ENCODE data around the gene PRR22. TPM values are rescaled to one million over a fixed set of nuclear protein-coding genes. Genes with fewer than 3 reads are reported as not detected.
A peak's percentile ranks its signal among the peaks of the same experiment; 100 is the strongest.

Gene PRR22
- total RNA-seq, 2 donors from 2014 or later = 1.4 to 5.7 TPM

DNA sequence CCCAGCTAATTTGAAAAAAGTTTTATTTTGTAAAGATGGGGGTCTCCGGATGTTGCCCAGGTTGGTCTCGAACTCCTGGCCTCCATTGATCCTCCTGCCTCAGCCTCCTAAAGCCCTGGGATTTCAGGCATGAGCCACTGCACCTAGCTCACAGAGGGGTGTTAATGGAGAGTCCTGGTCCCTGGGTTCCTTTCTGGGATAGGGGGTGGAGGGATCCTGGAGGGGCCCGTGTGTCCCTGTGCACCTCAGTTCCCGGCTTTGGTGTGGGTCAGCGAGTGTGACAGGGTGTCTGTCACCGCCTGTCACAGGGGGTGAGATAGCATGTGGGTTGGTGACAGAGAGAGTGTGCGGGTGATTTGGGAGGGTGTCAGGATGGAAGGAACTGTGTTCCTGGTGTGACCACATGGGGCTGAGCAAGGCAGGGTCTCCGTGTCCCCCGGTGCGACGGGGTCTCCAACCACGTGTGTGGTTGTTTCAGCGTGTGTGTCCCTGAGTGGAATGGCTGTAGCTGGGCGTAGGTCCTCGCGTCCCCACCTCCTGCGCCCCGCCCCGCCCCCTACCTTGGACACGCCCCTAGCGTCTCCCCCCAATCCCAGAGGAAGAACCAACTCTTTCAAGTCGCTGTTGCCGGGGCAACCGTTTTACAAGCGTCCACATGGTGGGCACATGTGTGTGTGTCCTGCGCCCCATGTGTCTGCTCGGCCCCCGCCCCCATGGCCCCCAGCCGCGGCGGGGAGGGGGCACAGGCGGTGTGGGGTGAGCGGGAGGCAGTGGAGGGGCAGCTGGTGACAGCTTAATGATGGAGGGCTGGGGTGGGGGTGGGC is 17.5 kb upstream of the PRR22 start:
- Histone ChIP-seq H3K36me3 (no peaks in the 10 kb centered on the region), H3K9ac (ENCODE audit: low read depth in 2 of 2, low read length in 2 of 2) (no peak overlapping the region), H3K4me1 (peaks cover 4% of the 10 kb centered on the region), H3K27ac (no peak overlapping the region), H3K27me3 (no peaks in the 10 kb centered on the region), H3K4me3 (no peak overlapping the region), H3K9me3 (no peaks in the 10 kb centered on the region)
- intact Hi-C loops (cut with DNase I) = loop anchor here (10.0 kb wide), 1 partner anchor 223 kb away; no protein-coding TSS in a partner anchor
- DNase-seq = no peak
- TF ChIP-seq, protein P1, sequence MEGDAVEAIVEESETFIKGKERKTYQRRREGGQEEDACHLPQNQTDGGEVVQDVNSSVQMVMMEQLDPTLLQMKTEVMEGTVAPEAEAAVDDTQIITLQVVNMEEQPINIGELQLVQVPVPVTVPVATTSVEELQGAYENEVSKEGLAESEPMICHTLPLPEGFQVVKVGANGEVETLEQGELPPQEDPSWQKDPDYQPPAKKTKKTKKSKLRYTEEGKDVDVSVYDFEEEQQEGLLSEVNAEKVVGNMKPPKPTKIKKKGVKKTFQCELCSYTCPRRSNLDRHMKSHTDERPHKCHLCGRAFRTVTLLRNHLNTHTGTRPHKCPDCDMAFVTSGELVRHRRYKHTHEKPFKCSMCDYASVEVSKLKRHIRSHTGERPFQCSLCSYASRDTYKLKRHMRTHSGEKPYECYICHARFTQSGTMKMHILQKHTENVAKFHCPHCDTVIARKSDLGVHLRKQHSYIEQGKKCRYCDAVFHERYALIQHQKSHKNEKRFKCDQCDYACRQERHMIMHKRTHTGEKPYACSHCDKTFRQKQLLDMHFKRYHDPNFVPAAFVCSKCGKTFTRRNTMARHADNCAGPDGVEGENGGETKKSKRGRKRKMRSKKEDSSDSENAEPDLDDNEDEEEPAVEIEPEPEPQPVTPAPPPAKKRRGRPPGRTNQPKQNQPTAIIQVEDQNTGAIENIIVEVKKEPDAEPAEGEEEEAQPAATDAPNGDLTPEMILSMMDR (IDR thresholded peaks at IDR 0.05) = no peak

DNA sequence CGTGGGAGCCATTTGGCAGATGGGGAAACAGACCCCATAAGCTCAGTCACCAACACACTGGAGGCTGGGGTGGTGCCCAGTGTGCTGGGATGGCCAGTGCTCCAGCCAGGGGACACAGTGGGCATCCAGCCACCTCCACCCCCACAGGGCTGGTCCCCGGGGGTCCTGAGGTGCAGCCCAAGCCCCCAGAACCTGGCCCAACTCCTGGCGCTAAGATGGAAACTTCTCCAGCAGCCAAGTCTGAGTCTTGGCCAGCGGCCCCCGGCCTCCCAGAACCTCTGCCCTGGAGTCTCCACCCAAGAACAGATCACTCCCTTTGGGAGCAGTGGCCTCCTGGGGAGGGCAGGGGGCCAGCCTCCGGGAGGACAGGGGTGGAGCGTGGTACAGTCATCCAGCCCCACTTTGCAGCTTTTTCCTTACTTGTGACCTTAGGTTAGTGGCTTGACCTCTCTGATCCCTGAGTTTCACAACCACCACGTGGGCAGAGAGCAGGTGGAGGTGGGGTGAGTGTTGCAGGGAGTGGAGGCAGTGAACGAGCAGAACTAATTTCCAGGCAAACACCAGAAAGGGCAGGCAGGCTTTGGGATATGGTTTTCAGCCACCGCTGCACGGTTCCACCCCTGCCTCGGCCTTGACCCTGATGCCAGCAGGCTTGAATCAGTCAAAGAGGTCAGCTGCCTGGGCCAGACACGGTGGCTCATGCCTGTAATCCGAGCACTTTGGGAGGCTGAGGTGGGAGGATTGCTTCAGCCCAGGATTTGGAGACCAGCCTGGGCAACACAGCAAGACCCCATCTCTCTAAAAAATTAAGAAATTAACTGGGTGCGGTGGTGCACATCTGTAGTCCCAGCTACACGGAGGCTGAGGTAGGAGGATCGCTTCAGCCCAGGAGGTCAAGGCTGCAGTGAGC is 16.1 kb upstream of the PRR22 start:
- no peak for DNase-seq
- H3K9ac ChIP-seq (ENCODE audit: low read depth in 2 of 2, low read length in 2 of 2) = no peak overlapping the region
- intact Hi-C loops (cut with DNase I) = loop anchor here (10.0 kb wide), 1 partner anchor 224 kb away; no protein-coding TSS in a partner anchor

DNA sequence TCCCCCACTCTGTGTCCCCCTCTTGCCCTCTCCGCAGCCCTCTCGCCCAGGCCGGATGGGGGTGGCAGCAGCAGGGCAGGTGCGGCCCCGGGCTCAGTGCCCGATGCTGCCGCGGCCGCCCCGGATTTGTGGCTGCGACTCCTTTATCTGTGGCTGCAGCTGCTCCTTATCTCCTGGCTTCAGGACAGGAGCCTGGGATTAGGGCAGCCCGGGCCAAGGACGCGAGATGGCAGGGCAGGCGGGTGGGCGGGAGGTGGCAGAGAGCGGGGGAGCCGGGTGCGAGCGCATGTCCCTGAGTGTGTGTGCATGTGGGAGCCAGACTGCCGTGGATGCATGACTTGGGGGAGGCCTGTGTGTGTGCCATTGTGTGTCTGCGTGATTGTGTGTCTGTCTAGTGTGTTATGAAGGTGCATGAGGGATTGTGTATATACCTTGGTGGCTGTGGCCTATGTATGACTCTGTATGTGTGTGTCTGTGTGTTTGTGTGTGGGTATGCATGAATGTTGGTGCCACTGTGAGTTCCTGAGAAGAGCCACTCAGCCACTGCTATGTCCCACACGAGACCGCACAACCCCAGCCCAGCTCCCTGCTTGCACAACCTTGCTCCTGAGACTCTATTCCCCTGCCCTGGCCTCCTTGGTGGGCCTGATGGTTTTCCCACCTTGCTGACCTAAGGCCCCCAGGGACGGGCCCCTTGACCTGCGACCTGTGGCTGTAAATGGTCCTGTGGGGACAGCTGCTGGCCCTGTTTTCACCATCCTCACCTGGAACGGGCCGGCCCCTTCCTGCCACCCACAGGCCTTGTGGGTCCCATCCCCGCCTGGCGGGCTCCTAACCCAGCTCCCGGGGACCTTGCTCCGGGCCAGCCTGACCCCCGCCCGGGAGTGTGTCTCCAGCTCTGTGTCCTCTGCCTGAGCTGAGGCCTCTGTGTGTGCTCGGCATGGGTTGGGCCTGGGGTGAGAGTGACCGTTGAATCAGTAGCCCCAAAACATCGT is 15.0 kb upstream of the PRR22 start:
- Histone ChIP-seq H3K27ac (no peak overlapping the region), H3K4me1 (peaks cover 4% of the 10 kb centered on the region), H3K9ac (ENCODE audit: low read depth in 2 of 2, low read length in 2 of 2) (no peak overlapping the region), H3K36me3 (no peaks in the 10 kb centered on the region), H3K4me3 (no peak overlapping the region), H3K27me3 (no peaks in the 10 kb centered on the region), H3K9me3 (no peaks in the 10 kb centered on the region)
- TF ChIP-seq, protein P1 (IDR thresholded peaks at IDR 0.05) = no peak
- intact Hi-C loops (cut with DNase I) = loop anchor here (10.0 kb wide), 1 partner anchor 225 kb away; no protein-coding TSS in a partner anchor
- DNase-seq = peak; percentile 45

More for the DNA sequence above, 16.1 kb upstream of the PRR22 start:
- Histone ChIP-seq H3K4me3 (no peak overlapping the region), H3K4me1 (peaks cover 4% of the 10 kb centered on the region), H3K27ac (no peak overlapping the region), H3K27me3 (no peaks in the 10 kb centered on the region), H3K36me3 (no peaks in the 10 kb centered on the region), H3K9me3 (no peaks in the 10 kb centered on the region)
- TF ChIP-seq, protein P1 (IDR thresholded peaks at IDR 0.05) = no peak

DNA sequence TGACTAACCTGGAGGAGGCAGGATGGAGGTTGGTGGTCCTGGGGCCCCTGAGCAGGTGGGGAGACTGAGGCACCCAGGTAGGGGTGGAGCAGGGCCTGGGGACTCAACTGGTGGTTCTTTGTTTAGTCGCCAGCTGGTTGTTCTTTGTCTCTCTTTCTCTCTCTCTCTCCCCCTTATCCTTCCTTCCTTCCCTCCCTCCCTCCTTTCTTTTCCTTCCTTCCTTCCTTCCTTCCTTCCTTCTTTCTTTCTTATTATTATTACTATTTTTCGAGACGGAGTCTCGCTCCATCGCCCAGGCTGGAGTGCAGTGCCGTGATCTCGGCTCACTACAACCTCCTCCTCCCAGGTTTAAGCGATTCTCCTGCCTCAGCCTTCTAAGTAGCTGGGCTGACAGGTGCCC is 13.7 kb upstream of the PRR22 start:
- H3K4me1 ChIP-seq = no peaks in the 10 kb centered on the region
- no peaks in the 10 kb centered on the region for H3K9me3 ChIP-seq
- H3K36me3 ChIP-seq = no peaks in the 10 kb centered on the region
- TF ChIP-seq, protein P1 (IDR thresholded peaks at IDR 0.05) = no peak
- no peak overlapping the region for H3K27ac ChIP-seq
- DNase-seq = no peak
- H3K9ac ChIP-seq (ENCODE audit: low read depth in 2 of 2, low read length in 2 of 2) = no peak overlapping the region
- H3K27me3 ChIP-seq = no peaks in the 10 kb centered on the region
- no peak overlapping the region for H3K4me3 ChIP-seq
- intact Hi-C loops (cut with DNase I) = no loop called here
